GM18507 (cell line): ENCODE data around the gene APOC4.
"Not testable (repeated sequence)": the region's sequence is repeated elsewhere in the genome, so short reads cannot be mapped to it uniquely, and the experiment has no call there.

ENCODE experiments used
- DNase-seq: peaks from one replicate; pipeline ENCODE4 v3.0.0; 2011; ENCODE audit warnings: low read depth; ENCODE audit not compliant: insufficient read length; ENCODE audit errors: extremely low spot score
- FAIRE-seq: peaks from 2 replicates; lab custom pipeline; 2011; peaks lifted over from hg19 to GRCh38; lab: Jason Lieb, UNC

Gene APOC4

DNA sequence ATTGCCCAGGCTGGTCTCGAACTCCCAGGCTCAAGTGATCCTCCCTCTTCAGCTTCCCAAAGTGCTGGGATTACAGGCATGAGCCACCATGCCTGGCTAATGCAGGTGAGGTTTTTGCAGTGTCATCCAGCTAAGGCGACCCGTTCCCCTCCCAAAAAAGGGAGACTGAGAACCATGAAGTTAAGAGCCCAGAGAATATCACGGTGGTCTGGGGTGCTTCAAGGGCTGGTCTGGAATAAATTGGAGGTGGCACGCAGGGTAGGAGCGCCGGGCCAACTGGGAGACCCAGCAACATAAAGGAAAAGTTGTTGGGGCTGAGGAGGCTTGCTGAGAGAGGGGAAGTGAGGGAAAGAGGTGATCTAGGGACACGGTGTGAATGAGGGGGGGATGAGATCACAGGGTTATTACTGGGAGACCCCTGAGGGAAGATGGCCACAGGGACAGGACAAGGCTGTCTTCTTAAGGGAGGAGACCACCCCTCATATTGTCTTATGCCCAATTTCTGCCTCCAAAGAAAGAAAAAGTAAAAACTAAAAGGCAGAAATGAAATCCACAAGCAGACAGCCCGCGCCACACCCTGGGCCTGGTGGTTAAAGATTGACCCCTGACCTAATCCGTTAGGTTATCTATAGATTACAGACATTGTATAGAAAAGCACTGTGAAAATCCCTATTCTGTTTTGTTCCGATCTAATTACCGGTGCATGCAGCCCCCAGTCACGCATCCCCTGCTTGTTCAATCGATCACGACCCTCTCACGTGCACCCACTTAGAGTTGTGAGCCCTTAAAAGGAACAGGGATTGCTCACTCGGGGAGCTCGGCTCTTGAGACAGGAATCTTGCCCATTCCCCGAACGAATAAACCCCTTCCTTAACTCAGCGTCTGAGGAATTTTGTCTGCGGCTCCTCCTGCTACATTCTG is 28.3 kb upstream of the APOC4 start:
- not testable (repeated sequence) for FAIRE-seq, DNase-seq

DNA sequence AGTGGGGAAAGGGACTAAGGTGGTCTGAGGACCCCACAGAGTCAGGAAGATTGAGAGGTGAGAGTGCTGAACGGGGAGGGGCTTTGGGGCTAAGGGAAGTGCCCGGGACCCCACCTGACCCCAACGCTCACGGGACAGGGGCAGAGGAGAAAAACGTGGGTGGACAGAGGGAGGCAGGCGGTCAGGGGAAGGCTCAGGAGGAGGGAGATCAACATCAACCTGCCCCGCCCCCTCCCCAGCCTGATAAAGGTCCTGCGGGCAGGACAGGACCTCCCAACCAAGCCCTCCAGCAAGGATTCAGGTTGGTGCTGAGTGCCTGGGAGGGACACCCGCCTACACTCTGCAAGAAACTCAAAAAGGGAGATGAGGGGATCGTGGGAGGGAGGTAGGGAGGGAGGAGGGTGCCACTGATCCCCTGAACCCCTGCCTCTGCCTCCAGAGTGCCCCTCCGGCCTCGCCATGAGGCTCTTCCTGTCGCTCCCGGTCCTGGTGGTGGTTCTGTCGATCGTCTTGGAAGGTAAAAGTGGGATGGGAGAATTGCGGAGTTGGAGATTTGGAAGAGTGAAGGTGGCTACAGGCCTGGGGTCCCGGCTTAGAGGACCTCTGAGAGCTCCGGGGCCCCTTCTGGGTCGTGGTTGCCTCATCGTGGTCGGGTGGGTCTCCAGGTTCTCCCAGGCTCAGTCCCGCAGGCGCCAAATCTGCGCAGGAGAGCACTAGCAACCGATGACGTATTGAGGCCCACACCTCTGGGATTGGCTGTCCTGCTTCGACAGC is 27.4 kb upstream of the APOC4 start, which contains the start of gene APOC1:
Gene APOC1 (plus strand): TSS at position 176 of the 774 bp plus-strand sequence. CDS start 284 bp downstream, at position 460.
- FAIRE-seq, result peak; percentile 88
- peak; percentile 89 for DNase-seq

DNA sequence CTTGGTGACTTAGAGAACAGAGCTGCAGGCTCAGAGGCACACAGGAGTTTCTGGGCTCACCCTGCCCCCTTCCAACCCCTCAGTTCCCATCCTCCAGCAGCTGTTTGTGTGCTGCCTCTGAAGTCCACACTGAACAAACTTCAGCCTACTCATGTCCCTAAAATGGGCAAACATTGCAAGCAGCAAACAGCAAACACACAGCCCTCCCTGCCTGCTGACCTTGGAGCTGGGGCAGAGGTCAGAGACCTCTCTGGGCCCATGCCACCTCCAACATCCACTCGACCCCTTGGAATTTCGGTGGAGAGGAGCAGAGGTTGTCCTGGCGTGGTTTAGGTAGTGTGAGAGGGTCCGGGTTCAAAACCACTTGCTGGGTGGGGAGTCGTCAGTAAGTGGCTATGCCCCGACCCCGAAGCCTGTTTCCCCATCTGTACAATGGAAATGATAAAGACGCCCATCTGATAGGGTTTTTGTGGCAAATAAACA is 17.8 kb upstream of the APOC4 start:
- FAIRE-seq (no peak), DNase-seq (no peak)

DNA sequence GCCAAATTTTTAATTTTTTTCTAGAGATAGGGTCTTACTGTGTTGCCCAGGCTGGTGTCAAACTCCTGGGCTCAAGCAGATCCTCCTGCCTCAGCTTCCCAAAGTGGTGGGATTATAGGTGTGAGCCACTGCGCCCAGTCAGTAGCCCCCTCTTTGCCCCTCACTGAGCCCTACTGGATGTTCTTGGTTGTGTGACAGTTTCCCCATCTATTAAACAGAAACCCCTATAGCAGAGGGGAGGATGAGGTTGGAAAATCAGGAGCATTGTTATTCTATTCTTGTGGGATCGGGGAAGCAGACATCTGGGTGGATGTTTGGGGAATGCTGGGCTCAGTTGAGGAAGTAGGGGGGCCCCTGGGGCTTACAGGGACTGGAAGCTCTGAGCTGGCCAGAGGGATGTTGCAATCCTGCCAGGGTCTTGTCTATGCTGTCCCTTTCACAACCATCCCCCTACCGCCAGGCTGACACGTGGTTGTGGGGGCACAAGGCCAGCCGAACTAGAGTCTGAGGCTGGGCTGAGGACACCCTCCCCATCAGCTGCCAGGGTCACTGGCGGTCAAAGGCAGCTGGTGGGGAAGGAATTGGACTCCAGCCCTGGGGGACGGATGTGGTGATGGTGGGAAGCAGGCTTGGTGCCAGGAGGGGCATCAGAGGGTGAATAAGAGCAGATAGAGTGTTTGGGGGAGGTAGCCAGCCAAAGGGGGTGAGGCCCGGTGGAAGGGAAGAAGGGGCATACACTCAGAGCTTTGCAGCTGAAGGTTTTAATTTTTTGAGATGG is 16.7 kb upstream of the APOC4 start:
- FAIRE-seq, result no peak
- DNase-seq, result no peak

DNA sequence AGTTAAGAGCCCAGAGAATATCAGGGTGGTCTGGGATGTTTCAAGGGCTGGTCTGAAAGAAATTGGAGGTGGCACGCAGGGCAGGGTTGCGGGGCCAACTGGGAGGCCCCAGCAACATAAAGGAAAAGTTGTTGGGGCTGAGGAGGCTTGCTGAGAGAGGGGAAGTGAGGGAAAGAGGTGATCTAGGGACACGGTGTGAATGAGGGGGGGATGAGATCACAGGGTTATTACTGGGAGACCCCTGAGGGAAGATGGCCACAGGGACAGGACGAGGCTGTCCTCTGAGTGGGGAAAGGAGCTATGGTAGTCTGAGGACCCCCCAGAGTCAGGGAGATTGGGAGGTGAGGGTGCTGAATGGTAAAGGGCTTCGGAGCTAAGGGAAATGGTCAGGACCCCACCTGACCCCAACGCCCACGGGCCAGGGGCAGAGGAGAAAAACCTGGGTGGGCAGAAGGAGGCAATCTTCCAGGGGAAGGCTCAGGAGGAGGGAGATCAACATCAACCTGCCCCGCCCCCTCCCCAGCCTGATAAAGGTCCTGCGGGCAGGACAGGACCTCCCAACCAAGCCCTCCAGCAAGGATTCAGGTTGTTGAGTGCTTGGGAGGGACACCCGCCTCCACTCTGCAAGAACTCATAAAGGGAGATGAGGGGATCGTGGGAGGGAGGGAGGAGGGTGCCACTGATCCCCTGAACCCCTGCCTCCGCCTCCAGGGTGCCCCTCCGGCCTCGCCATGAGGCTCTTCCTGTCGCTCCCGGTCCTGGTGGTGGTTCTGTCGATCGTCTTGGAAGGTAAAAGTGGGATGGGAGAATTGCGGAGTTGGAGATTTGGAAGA is 15.6 kb upstream of the APOC4 start:
- not testable (repeated sequence) for FAIRE-seq, DNase-seq

DNA sequence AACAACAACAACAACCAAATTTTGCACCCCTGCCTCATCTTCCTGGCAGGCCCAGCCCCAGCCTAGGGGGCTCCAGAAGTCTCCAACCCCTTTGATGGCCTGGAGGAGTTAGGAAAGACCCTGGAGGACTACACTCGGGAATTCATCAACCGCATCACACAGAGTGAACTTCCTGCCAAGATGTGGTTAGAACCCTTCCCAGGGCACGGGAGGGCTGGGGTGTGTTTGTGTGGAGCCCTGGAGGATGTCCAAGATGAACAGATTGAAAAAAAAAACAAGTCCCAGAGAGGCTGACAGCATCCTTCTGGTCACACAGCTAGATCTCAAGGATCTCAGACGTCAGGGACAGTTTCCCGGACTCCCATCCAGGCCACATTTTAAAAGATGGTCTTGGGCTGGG is 14.3 kb upstream of the APOC4 start:
- FAIRE-seq (no peak), DNase-seq (no peak)

DNA sequence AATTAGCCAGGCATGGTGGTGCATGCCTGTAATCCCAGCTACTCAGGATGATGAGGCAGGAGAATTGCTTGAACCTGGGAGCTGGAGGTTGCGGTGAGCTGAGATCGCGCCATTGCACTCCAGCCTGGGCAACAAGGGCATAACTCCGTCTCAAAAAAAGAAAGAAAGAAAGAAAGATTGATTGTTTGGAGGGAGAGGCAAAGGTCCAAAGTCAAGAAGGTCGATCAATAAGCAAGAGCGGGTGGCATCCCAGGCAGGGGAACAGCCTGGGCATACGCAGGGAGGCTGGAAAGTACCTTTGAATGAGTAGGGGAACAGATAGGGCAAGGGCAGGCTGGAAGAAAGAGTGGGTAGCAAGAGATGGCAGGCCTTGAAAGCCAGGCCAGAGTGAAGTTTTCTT is 11.9 kb upstream of the APOC4 start:
- DNase-seq, result no peak
- no peak for FAIRE-seq

DNA sequence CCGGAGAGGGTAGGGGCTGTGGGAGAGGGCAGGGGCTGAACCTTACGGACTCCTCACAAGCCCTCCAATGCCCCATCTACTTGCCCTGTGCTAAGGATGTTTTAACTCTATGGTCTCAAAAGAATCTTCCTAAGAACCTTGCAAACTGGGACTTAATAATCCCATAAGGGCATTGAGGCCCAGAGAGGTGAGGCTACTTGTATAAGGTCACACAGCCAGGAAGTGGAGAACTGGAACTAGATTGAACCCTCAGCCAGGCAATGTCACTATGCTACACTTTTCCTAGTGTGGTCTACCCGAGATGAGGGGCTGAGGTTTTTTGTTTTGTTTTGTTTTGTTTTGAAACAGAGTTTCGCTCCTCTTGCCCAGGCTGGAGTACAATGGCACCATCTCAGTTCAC is 10.5 kb upstream of the APOC4 start:
- FAIRE-seq (no peak), DNase-seq (no peak)

DNA sequence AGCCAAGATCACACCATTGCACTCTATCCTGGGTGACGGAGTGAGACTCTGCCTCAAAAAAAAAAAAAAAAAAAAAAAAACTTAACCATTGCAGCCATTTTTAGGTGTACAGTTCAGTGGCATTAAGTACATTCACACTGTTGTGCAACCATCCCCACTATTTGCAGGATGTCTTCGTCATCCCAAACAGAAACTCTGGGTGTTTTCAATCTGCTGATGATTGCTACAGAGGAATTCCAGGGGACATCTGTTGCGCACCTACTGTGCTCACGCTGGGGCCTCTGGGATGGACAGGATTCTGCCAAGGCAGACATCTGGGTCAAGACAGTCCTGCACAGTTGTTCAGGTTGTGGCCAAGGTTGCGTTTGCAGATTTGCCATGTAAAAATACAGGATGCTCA is 2.4 kb upstream of the APOC4 start:
- no peak for DNase-seq
- FAIRE-seq, result no peak

DNA sequence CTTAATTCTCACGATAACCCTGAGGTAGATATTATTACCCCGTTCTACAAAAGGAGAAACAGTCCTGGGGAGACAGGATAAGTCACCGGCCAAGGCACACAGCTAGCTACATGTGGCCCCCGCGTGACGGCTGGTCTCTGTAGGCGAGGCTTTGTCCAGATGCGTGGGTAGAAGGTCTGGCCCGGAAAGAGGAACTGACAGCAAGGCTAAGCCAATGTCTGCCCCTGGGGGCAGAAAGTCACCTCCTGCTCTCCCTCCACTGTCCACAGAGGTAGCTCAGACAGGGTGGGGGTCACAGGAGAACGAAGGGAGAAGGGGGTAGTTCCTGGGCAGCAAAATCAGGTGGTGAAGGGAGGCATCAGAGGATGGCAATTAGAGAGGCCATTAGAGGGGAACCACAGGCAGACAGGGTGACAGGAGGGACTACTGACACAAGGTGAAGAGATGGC is 1.8 kb downstream of the APOC4 start:
- peak; percentile 89 for FAIRE-seq
- peak; percentile 72 for DNase-seq

DNA sequence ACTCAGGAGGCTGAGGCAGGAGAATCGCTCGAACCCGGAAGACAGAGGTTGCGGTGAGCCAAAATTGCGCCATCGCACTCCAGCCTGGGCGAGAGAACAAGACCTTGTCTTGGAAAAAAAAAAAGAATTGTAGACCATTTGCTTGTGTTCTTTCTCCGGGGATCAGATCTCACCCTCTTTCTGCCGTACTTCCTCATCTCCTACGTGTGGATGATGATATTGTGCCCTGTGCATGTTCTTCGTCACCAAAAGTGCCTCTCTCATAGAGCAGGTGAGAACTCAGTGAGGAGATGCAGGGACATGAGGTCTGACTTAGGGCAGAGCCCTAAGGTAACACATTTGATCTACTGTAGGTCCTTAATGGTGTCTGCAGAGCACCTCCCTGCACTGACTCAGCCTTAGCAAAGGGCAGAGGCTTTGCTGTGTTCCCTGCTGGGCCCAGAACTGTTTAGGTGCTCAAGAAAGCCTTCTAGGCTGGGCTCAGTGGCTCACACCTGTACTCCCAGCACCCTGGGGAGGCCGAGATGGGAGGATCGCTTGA is 5.1 kb downstream of the APOC4 start:
- FAIRE-seq (no peak), DNase-seq (no peak)

DNA sequence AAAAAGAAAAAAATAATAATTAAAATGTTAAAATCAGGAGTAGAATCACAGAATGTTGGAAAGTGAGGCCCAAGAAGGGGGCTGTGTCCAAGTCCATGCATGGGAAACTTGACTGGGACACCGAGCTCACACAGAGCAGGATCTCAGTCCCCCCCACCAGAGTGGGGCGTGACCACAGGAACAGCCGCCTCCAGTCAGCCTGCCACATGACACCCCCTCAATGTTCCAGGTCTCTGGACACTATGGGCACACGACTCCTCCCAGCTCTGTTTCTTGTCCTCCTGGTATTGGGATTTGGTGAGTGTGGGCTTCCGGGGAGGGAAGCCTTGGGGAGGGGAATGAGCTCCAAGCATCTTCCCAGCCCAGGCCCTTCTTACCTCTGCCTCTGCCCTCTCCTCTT is 6.2 kb downstream of the APOC4 start:
- no peak for DNase-seq
- no peak for FAIRE-seq

DNA sequence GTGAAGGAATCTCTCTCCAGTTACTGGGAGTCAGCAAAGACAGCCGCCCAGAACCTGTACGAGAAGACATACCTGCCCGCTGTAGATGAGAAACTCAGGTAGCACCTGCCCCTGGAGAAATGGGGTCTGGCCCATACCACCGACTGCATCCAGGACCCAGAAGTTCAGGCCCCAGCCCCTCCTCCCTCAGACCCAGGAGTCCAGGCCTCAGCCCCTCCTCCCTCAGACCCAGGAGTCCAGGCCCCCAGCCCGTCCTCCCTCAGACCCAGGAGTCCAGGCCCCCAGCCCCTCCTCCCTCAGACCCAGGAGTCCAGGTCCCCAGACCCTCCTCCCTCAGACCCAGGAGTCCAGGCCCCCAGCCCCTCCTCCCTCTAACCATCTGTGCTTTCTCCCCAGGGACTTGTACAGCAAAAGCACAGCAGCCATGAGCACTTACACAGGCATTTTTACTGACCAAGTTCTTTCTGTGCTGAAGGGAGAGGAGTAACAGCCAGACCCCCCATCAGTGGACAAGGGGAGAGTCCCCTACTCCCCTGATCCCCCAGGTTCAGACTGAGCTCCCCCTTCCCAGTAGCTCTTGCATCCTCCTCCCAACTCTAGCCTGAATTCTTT is 6.8 kb downstream of the APOC4 start:
- no peak for DNase-seq
- no peak for FAIRE-seq

DNA sequence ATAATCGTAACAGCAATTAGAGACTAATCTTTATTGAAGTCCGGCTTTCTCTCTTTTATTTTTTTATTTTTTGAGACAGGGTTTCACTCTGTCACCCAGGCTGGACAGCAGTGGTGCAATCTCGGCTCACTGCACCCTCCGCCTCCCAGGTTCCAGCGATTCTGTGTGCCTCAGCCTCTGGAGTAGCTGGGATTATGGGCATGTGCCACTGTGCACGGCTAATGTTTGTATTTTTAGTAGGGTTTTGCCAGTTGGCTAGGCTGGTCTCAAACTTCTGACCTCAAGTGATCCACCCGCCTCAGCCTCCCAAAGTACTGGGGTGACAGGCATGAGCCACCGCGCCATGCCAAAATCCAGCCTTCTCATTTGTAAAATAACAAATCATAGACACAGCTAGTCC is 7.5 kb downstream of the APOC4 start:
- no peak for FAIRE-seq
- DNase-seq, result no peak

DNA sequence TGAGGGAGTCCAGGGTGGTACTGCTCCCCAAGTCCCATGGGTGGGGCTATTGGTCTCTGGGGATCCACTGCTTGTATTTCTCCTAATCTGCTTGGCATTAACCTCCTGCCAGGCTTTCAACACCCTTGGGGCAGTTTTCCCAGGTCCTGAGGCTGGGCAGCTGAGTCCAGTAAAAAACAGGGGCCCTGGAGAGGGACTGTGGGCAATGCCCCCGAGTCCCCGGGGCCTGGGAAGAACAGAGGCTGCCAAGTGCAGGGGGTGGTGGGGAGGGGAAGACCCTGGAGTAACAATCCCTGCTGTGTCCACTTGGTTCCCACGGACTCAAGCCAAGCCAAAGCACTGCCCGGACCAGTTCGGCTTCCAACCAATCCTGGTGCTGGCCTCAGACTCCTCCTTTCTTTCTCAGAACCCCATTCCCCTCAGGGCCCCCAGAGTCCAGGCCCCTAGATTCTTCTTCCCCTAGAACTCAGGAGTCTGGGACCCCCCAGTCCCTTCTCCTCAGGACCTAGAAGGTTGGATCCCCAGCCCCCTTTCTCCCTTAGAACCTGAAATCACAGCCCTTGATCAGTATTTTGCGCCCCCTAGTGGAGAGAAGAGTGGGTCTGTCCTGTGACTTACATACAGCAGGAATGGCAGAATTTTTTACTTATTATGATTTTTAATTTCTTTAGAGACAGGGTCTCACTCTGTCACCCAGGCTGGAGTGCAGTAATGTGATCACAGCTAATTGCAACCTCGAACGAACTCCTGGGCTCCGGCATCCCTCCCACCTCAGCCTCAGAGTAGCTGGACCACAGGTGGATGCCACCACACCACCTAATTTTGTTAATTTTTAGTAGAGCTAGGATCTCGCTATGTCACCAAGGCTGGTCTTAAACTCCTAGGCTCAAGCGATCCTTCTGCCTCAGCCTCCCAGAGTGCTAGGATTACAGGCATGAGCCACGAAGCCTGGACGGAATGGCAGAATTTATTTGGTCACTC is 9.4 kb downstream of the APOC4 start:
- DNase-seq, result peak; percentile 32
- peak; percentile 69 for FAIRE-seq

DNA sequence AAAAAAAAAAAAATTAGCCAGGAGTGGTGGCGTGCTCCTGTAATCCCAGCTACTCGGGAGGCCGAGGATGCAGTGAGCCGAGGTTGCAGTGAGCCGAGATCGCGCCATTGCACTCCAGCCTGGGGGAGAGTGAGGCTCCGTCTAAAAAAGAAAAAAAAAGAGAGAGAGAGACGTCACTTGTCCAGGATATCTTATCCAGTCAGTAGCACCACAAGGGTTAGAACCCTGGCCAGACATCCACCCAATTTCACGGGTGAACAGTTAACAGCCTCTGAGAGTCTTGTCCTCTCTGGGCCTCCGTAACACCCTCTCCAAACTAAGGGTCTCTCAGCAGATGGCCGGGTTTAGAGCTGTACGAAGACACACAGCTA is 12.2 kb downstream of the APOC4 start:
- FAIRE-seq (no peak), DNase-seq (no peak)
